Activated naive CD4-positive, alpha-beta T cell treated with anti-CD3 and anti-CD28 coated beads, Interleukin-2, amount 50 U/mL, for 72 hours (primary cell): ENCODE results near the gene MRM1. TPM values are rescaled to one million over a fixed set of nuclear protein-coding genes. Genes with fewer than 3 reads are reported as not detected.
A peak's percentile ranks its signal among the peaks of the same experiment; 100 is the strongest.

Experiments
- ATAC-seq, 2 donors: fragments of 150-1000 bp; cut with Tn5 transposase; 2 replicates each; pipeline ENCODE4 v1.10.0; 2021; ENCODE audit warnings: mild to moderate bottlenecking in 2 of 2, moderate library complexity in 2 of 2
- DNase-seq, 2 donors: peaks; one replicate each; pipeline ENCODE4 v3.0.0; 2021 to 2022; ENCODE audit warnings: low spot score in 2 of 2
- H3K27ac Mint-ChIP-seq, 2 donors: one replicate each; pipeline ENCODE4 v1.8.0; 2022; ENCODE audit warnings: mild to moderate bottlenecking in 2 of 2, mixed read lengths in 2 of 2
- H3K36me3 Mint-ChIP-seq, 2 donors: one replicate each; pipeline ENCODE4 v1.8.0; 2022; ENCODE audit warnings: mixed read lengths in 2 of 2
- H3K9me3 Mint-ChIP-seq, 2 donors: one replicate each; pipeline ENCODE4 v1.8.0; 2022; ENCODE audit warnings: mixed read lengths in 2 of 2
- total RNA-seq, 2 donors: library from RNA; stranded (reverse); gene quantifications; one replicate each; pipeline ENCODE4 v1.2.3, GENCODE V29; 2022

Gene MRM1
- total RNA-seq, 2 donors from 2014 or later, result 8.0 to 16.5 TPM

DNA sequence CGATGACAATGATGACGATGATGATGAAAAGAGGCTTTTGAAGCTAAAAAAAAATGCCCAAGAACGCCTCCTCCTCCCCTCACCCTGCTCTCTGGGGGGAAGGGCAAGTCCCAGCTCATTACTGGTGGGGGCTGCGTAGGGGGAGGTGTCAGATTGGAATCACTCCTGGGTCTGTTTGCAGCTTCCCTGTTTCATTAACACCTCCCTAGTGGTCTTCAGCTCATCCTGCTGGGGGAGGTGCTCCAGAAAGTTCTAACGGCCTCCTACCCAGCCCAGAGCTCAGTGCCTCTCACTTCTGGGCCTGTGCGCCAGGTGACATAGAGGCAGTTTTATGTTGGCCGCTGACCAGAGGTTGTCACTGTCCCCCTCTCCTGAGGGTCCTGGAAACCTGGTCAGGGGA is 12.7 kb downstream of the MRM1 start:
- H3K9me3 Mint-ChIP-seq, result no peaks in the 10 kb centered on the region
- H3K36me3 Mint-ChIP-seq, result no peaks in the 10 kb centered on the region
- H3K27ac Mint-ChIP-seq, result no peak overlapping the region
- no peak for DNase-seq
- no peak for ATAC-seq

DNA sequence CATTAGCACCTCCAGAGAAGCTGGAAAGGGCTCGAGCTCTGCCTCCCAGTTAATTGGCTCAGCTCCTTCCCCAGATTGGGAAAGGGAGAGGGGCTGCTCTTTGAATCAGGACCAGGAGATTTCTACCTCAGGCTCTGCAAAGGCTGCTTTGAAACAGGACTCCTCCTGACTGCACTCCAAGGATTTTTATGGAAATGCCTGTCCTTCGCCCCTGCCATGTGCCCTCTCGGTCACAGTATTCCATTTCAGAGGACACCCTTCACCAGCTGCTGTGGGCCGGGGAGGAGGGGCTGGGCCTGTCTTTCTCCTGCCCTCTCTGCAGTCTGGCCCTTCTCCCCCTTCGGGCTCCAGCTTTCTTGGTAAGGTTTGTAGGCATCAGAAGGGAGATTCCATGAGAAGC is 13.6 kb downstream of the MRM1 start:
- no peaks in the 10 kb centered on the region for H3K9me3 Mint-ChIP-seq
- DNase-seq (no peak), ATAC-seq (no peak)
- H3K27ac Mint-ChIP-seq, result no peak overlapping the region
- H3K36me3 Mint-ChIP-seq, result no peaks in the 10 kb centered on the region

DNA sequence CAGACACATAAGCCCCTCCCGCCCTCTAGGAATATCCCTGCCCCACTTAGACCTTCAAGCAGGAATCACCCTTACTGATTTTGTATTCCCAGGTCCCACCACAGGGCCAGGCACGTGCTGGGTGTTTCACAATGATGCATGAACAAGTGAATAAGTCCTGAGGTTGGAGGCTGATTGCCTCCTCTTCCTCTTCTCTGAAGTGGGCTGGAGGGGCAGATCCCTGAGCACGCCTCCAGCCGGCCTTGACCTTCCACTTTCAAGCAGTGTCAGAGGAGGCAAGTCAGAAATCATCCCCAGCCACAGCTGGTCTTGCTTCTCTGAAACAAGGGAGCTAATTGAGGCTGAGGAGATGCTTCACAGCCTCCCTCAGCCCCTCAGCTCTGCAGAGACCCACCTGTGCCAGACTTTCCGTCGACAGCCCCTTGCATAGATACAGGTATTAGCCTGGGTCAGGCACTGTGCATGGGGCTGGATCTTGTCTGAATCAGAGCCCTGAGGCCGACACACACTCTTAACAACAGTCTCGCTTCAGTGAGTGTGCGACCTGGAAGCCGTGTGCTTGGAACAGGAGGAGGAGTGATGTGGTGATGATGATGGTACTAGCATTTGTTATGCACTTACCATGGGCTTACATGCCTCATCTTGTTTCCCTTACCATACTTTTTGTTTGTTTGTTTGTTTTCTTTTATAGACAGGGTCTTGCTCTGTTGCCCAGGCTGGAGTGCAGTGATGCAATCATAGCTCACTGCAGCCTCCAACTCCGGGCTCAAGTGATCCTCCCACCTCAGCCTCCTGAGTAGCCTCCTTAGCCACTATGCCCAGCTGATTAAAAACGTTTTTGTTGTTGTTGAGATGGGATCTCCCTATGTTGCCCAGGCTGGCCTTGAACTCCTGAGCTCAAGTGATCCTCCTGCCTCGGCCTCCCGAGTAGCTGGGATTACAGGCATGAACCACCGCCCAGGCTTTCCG is 15.0 kb downstream of the MRM1 start:
- Mint-ChIP-seq H3K9me3 (no peaks in the 10 kb centered on the region), H3K27ac (no peak overlapping the region), H3K36me3 (no peaks in the 10 kb centered on the region)
- ATAC-seq (no peak), DNase-seq (no peak)

DNA sequence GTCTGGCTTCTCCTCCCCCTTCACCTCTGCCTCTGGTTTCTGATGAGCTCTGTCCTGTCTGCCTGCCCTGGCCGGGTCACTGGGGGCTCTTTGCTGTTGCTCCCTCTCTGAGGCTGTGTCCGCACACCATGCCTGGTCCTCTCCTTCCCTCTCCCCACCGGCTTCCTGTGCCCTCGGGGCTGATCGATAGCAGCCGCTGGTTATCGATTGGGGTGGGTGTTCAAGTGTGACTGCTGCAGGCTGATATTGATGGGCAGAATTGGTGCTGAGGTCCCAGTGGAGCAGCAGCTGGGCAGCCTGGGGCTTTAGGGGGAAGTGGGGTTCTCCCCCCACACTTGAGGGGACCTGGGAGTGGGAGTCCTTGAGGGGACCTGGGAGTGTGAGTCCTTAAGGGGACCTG is 16.4 kb downstream of the MRM1 start:
- no peaks in the 10 kb centered on the region for H3K36me3 Mint-ChIP-seq
- DNase-seq, result no peak
- H3K27ac Mint-ChIP-seq, result no peak overlapping the region
- H3K9me3 Mint-ChIP-seq, result no peaks in the 10 kb centered on the region
- no peak for ATAC-seq

DNA sequence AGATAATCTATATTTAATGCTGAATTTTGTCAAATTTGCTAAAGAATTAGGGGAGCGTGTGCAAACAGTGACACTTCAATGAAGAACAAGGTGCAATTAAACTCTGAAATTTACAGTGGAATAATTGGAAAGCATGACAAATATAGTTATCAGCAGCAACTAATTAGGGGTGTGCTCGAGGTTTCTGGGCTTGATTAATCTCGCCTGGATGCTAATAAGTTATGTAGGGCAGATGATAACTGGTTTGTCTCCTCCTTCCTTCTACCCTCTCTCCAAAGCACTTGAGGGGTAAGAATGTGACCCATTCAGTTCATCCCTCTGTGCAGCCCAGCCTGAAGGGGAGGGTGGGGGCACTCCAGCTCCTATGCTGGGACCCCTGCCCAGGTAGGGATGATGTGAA is 21.9 kb downstream of the MRM1 start:
- no peaks in the 10 kb centered on the region for H3K9me3 Mint-ChIP-seq
- no peak overlapping the region for H3K27ac Mint-ChIP-seq
- DNase-seq (no peak), ATAC-seq (no peak)
- no peaks in the 10 kb centered on the region for H3K36me3 Mint-ChIP-seq

DNA sequence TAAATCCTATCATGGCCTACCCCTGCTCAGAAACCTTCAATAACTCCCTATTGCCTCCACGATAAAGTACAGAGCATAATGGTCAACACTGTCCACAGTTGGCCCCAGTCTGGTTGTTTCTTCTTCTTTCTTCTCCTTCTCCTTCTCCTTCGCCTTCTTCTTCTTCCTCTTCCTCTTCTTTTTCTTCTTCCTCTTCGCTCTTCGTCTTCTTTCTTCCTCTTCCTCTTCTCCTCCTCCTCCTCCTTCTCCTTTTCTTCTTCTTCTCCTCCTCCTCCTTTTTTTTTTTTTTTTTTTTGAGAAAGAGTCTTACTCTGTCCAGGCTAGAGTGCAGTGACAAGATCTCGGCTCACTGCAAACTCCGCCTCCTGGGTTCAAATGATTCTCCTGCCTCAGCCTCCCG is 23.8 kb downstream of the MRM1 start:
- Mint-ChIP-seq H3K9me3 (no peaks in the 10 kb centered on the region), H3K36me3 (no peaks in the 10 kb centered on the region), H3K27ac (peak overlapping the region in 1 of 2 donors; percentile 85)
- DNase-seq, result no peak
- no peak for ATAC-seq

DNA sequence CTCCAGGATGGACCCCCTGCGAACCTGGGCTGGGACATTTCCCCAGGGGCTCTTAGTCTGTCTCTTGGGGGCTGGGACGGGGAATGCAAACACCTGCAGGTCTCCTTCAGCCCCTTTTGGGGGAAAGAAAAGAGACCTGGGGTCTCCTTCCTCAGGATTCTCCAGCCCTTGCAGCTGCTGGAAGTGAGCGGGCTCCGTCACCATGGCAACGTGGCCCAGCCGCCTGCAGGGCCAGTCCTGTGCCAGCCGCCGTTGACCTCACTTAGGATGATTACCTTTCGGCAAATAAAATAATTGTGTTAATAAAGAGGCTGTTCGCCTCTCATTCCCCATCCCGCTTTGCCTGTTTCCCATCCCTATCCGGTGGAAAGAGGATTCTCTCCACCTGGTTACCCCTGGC is 25.7 kb downstream of the MRM1 start:
- Mint-ChIP-seq H3K9me3 (no peaks in the 10 kb centered on the region), H3K36me3 (no peaks in the 10 kb centered on the region), H3K27ac (no peak overlapping the region)
- ATAC-seq (no peak), DNase-seq (no peak)

DNA sequence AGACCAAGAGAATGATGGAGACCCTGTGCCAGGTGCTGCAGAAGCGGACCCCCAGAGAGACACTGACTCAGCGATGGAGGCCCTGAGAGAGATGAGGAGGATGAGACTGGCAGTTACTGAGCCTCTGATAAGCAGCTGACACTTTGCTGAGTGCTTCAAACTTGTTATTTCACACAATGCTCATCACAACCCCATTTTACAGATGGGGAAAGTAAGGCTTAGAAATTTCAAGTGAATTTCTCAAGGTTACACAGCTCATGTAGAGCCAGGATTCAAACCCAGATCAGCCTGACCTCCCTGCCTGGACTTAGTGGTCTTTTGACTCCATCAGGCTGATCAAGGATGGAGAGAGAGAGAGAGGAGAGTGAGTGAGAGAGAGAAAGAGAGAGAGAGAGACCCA is 27.2 kb downstream of the MRM1 start:
- Mint-ChIP-seq H3K9me3 (no peaks in the 10 kb centered on the region), H3K27ac (no peak overlapping the region), H3K36me3 (no peaks in the 10 kb centered on the region)
- ATAC-seq (no peak), DNase-seq (no peak)

DNA sequence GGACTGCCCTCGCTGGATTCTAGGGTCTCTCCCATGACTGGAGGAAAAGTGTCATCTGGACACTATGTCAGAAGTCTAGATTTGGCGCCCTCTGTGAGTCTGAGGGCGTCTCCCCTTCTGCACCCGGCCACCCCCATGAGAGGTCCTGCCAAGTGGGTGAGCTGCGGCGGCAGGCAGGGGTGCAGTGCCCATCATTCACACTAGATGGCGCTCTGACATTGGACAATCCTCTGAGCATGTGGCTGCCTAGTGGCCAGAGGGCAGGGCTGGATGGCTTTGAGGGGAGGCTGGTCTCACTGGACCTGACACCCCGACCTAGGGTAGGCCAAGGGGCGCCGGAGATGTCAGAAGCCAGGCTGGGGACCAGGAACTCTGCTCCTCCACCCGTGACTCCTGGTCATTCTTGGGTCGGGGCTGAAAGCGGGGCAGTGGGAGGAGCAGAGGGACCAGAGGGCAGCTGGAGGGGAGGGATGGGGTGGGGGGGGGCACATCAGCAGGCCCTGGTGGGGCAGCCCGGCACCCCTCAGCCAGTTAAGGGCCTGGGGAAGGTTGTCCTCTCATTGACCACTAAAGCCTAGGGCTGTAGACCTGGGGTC is 28.0 kb downstream of the MRM1 start:
- Mint-ChIP-seq H3K27ac (no peak overlapping the region), H3K36me3 (no peaks in the 10 kb centered on the region), H3K9me3 (no peaks in the 10 kb centered on the region)
- ATAC-seq, result peak; percentile 93 to 94
- DNase-seq, result peak; percentile 72 to 91

DNA sequence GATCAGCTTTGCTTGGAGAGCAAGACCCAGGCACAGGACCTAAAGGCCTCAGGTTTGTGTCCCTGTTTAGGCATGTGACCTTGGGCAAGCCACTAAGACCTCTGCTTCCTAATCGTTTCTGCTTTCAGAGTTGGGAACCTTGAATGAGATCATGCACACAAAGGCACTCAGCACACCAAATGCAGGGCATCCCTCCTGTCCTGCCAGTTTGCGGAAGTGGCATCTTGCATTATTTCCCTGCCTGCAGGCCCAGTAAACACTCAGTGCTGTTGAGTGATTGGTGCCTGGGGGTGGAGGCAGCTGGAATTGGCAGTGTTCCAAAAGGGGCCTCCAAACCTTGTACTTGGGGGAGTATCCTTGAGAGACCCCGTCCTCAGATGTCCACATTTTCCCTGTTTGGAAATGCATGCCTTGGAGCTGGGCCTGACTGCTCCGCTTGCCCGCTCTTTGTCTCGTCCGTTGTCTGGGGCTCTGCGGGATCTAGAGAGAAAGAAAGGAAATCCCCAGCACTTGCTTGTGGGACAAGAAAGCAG is 28.7 kb downstream of the MRM1 start:
- Mint-ChIP-seq H3K9me3 (no peaks in the 10 kb centered on the region), H3K27ac (peak overlapping the region in 1 of 2 donors; percentile 60), H3K36me3 (no peaks in the 10 kb centered on the region)
- no peak for DNase-seq
- ATAC-seq, result no peak

DNA sequence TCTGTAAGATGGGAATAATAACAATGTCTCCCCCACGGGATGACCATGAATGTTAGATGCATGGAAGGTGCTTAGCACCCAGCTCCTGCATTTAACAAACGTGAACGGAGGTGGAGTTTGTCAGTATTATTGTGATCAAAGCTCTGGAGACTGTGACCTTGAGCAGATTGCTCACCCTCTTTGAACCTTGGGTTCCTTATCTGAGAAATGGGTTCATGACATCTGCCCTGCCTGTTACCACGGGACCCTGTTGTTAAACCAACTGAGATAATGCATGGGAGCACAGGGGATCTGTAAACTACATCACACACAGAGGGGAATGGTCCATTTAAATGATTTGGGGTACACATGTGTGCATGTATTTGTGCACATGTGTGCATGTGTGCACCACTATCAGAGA is 29.6 kb downstream of the MRM1 start:
- ATAC-seq, result no peak
- no peak for DNase-seq
- H3K9me3 Mint-ChIP-seq, result no peaks in the 10 kb centered on the region

DNA sequence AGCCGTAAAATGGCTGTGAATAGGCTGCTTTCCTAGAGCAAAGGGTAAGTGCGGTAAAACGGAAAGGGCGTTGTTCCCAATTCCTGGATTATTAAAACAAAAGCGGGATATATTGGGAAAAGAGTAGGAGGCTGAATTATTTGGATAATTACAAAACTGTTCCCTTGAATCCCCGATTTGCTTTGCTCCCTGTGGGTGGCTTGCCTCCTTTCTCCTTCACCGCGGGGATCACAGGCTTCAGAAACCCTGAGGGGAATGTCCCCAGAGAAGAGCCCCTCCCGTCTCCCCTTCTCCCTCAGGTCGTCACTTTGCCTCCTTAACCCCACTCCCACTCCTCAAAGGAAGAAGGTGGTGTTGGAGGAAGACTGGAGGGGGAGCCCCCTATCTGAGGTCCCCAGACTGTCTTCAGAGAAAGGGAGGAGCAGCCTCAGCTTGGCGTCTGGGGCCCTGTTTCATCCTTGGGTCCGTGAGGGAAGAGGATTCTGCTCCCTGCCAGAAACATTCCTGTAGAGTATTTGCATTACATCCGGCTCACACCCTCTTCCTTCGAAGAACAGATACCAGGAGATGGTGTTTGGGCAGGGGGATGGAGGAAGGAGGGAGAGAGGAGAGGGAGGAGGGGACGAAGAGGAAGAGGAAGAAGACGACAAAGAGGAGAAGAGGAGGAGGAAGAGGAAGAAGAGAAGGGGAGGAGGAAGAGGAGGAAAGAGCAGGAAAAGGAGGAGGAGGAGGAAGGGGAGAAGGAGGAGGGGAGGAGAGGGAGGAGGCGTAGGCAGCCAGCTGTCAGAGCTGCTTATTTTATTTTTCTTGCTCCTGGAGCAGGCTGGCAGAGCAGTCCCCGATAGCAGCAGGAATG is 31.8 kb downstream of the MRM1 start:
- no peak for DNase-seq
- no peak for ATAC-seq
- no peaks in the 10 kb centered on the region for H3K9me3 Mint-ChIP-seq
- H3K36me3 Mint-ChIP-seq, result no peaks in the 10 kb centered on the region
- H3K27ac Mint-ChIP-seq, result no peak overlapping the region

More for the DNA sequence above, 29.6 kb downstream of the MRM1 start:
- no peaks in the 10 kb centered on the region for H3K36me3 Mint-ChIP-seq
- H3K27ac Mint-ChIP-seq, result no peak overlapping the region

DNA sequence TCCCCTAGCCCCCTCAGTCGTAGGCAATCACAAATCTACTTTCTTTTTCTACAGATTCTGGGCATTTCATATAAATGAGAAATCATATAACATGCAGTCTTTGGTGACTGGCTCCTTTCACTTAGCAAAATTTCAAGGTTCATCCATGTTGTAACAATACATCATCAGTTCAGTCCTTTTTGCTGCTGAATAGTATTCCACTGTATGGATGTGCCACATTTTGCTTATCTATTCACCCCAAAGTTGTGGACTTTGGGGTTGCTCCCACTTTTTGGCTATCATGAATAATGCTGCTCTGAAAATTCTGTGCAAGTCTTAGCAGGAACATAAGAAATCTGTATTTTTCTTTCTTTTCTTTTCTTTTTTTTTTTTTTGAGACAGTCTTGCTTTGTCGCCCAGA is 39.0 kb downstream of the MRM1 start:
- ATAC-seq (no peak), DNase-seq (no peak)
- peaks cover 4 to 13% of the 10 kb centered on the region in 2 donors for H3K36me3 Mint-ChIP-seq
- H3K27ac Mint-ChIP-seq, result no peak overlapping the region
- H3K9me3 Mint-ChIP-seq, result no peaks in the 10 kb centered on the region

DNA sequence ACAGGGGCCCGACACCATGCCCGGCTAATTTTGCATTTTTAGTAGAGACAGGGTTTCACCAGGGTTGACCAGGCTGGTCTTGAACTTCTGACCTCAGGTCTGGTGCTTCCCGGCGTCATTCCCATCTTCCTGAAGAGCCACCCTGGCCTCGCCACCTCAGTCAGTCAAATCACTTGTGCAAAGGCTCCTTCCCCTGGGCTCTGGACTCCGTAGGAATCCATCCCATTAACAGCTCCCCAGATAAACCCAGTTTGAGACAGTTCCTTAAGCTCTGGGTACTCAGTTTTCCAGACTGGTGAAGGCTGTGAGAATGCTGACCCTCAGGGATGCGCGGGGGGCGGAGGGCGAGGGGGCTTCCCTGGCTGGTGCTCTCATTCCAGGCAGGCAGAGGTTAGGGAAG is 39.5 kb downstream of the MRM1 start:
- ATAC-seq, result no peak
- H3K27ac Mint-ChIP-seq, result no peak overlapping the region
- H3K9me3 Mint-ChIP-seq, result no peaks in the 10 kb centered on the region
- no peak for DNase-seq
- peaks cover 4 to 13% of the 10 kb centered on the region in 2 donors for H3K36me3 Mint-ChIP-seq

DNA sequence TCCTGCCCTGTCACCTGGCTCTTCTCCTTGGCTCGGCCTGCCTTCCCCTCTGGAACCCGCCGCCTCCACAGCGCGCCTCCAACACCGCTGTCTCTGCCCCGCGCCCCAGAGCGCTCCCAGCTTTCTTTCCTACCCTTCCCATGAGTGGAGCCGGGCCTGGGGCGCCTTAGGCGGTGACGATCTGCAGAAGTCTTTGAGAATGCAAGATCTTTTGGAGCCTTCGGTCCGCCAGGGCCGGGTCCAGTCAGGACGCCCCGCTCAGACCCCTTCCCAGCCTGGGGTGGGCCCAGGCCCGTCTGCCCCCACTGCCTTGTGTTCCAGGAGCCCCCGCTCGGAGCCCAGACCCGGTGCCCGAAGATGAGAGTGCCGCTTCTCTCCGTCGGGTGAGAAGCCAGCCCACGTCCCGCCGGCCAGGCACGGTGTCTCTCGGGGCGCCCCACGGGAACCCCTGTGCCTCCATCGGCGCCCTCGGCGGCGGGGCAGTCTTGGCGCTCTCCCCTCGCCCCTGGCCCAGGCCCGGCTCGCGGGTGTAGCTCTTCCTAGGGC is 40.0 kb downstream of the MRM1 start:
- no peaks in the 10 kb centered on the region for H3K9me3 Mint-ChIP-seq
- H3K27ac Mint-ChIP-seq, result no peak overlapping the region
- ATAC-seq, result no peak
- no peak for DNase-seq
- peaks cover 4 to 13% of the 10 kb centered on the region in 2 donors for H3K36me3 Mint-ChIP-seq
